ENCODE results near the gene FKBP6.

Gene FKBP6

GRCh38 chr7:73382934-73383503 lies 55.1 kb downstream of the FKBP6 start:
- no peak overlapping the region for H3K4me3 ChIP-seq (ENCODE audit: low read length)
- DNase-seq (ENCODE audit: low read depth) = no peak
- TF ChIP-seq, protein P1, sequence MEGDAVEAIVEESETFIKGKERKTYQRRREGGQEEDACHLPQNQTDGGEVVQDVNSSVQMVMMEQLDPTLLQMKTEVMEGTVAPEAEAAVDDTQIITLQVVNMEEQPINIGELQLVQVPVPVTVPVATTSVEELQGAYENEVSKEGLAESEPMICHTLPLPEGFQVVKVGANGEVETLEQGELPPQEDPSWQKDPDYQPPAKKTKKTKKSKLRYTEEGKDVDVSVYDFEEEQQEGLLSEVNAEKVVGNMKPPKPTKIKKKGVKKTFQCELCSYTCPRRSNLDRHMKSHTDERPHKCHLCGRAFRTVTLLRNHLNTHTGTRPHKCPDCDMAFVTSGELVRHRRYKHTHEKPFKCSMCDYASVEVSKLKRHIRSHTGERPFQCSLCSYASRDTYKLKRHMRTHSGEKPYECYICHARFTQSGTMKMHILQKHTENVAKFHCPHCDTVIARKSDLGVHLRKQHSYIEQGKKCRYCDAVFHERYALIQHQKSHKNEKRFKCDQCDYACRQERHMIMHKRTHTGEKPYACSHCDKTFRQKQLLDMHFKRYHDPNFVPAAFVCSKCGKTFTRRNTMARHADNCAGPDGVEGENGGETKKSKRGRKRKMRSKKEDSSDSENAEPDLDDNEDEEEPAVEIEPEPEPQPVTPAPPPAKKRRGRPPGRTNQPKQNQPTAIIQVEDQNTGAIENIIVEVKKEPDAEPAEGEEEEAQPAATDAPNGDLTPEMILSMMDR (IDR thresholded peaks at IDR 0.05; ENCODE audit: insufficient read depth, low read depth, low read length, missing control alignments) = no peak

DNA sequence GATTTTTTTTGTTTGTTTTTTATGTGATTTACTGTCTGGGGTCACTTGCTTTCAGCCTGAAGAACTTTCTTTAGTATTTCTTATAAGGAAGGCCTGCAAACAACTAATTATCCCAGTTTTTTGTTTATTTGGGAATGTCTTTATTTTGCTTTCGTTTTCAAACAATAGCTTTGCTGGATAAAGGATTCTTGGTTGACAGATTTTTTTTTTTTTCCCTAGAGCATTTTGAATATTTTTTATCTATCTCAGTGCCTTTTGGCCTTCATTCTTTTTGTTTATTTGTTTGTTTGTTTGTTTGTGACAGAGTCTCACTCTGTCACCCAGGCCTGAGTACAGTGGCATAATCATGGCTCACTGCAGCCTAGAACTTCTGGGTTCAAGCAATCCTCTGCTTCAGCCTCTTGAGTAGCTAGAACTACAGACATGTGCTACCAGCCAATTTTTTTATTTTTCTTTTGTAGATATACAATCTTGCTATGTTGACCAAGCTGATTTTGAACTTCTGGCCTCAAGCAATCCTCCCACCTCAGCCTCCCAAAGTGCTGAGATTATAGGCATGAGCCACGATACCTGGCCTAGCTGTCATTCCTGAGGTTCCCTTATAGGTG lies 59.4 kb downstream of the FKBP6 start:
- DNase-seq (ENCODE audit: low read depth) = no peak
- TF ChIP-seq, protein P1 (IDR thresholded peaks at IDR 0.05; ENCODE audit: insufficient read depth, low read depth, low read length, missing control alignments) = no peak
- no peak overlapping the region for H3K4me3 ChIP-seq (ENCODE audit: low read length)

DNA sequence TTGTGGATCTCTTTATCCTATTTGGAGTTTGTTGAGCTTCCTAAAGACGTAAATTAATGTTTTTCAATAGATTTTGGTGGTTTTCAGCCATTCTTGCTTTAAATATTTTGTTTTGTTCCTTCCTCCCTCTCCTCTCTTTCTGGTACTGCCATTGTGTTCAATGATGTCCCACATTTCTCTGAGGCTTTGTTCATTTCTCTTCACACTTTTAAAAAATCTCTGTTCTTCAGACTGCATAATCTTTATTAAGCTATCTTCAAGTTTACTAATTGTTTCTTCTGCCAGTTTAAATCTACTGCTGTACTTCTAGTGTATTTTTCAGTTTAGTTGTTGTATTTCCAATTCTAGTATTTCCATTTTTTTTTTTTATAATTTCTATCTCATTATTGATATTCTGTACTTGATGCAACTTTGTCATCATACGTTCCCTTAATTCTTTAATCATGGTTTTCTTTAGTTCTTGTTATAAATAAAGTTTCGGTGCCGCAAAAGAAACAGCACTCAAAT lies 60.0 kb downstream of the FKBP6 start:
- H3K4me3 ChIP-seq (ENCODE audit: low read length) = no peak overlapping the region
- TF ChIP-seq, protein P1 (IDR thresholded peaks at IDR 0.05; ENCODE audit: insufficient read depth, low read depth, low read length, missing control alignments) = no peak

DNA sequence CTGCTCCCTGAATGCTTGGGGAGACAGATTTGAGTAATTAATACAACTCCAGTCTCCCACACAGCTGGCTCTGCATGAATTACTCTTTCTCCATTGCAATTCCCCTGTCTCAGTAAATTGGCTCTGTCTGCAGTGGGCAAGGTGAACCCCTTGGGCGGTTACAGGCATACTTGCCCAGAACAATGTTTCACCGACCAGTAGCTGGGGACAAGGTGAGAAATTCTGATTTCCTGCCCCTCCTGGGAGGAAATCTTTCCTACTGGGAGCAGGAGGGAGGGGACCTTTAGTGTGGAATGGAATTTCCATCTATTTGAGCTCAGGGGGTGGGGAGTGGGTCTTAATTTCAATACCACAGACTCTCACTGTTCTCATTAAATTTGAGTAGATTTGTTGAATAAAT lies 63.4 kb downstream of the FKBP6 start:
- no peak overlapping the region for H3K4me3 ChIP-seq (ENCODE audit: low read length)
- DNase-seq (ENCODE audit: low read depth) = no peak
- TF ChIP-seq, protein P1 (IDR thresholded peaks at IDR 0.05; ENCODE audit: insufficient read depth, low read depth, low read length, missing control alignments) = no peak

More for the DNA sequence above, 60.0 kb downstream of the FKBP6 start:
- DNase-seq (ENCODE audit: low read depth) = no peak

DNA sequence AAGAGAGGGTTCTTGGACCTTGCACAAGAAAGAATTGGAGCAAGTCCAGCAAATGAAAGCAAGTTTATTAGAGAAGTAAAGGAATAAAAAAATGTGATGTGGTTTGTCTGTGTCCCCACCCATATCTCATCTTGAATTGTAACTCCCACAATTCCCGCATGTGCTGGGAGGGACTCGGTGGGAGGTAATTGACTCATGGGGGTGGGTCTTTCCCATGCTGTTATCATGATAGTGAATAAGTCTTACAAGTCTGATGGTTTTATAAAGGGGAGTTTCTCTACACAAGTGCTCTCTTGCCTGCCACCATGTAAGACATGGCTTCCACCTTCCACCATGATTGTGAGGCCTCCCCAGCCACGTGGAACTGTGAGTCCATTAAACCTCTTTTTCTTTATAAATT lies 66.5 kb downstream of the FKBP6 start:
- TF ChIP-seq, protein P1 (IDR thresholded peaks at IDR 0.05; ENCODE audit: insufficient read depth, low read depth, low read length, missing control alignments) = no peak
- H3K4me3 ChIP-seq (ENCODE audit: low read length) = no peak overlapping the region
- no peak for DNase-seq (ENCODE audit: low read depth)

DNA sequence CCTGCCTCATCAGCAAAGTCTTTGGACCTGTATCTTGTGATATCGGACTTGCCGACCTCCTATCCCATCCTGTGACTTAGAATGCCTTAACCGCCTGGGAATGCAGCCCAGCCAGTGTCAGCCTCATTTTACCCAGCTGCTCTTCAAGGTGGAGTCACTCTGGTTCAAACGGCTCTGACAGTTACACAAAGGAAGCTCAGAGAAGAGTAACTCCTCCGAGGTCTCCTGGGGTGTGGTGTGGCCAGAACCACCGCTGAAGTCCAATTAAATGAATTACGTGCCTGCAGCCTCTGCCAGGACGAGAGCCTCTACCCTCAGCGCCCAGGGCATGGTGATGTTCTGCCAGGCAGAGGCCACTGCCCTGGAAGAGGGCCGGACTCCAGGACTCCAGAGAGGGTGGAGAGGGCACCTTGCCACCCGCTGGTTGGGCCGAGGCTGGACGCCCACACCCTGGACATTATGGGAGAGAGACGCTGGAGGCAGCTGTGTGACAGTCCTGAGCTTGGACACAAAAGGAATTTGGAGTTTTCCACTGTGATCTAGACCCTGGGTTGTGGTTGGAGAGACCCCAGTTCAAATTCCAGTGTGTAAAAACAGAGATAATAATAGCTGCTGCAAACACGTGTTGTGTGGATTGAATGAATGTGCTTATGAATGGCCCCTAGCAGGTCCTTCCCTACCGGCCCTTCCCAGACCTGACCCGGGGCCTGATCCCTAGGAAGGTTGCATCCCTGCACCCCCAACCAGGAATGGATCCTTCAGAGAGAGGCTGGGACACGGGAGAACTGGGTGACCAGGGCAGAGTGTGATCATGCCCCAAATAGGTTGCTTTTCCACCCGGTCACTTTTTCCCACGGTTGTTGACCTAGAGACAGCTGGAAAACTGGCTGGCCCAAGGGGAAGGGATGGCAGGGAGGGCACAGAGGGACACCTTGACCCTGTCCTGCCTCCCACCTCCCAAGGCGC lies 67.9 kb downstream of the FKBP6 start:
- DNase-seq (ENCODE audit: low read depth) = no peak
- TF ChIP-seq, protein P1 (IDR thresholded peaks at IDR 0.05; ENCODE audit: insufficient read depth, low read depth, low read length, missing control alignments) = no peak
- H3K4me3 ChIP-seq (ENCODE audit: low read length) = no peak overlapping the region
